Mucosa of rectum (tissue), 2 donors: ENCODE measurements around the gene C14orf119.

ENCODE experiments used
- H3K27ac ChIP-seq, 2 donors: one replicate each; pipeline ENCODE4 v1.7.0; 2013; ENCODE audit warnings: inconsistent platforms in 2 of 2, low read depth in 2 of 2, low read length in 2 of 2
- H3K27me3 ChIP-seq, 2 donors: one replicate each; pipeline ENCODE4 v1.7.0; 2013; ENCODE audit warnings: low read length in 2 of 2; ENCODE audit not compliant: control insufficient read depth in 2 of 2, insufficient read depth in 2 of 2
- H3K36me3 ChIP-seq, 2 donors: one replicate each; pipeline ENCODE4 v1.7.0; 2013; ENCODE audit warnings: low read length in 2 of 2; ENCODE audit not compliant: control insufficient read depth in 2 of 2, insufficient read depth in 2 of 2
- H3K4me1 ChIP-seq, 2 donors: one replicate each; pipeline ENCODE4 v1.7.0; 2013; ENCODE audit warnings: low read length in 2 of 2, mild to moderate bottlenecking in 1 of 2; ENCODE audit not compliant: control insufficient read depth in 2 of 2, insufficient read depth in 2 of 2
- H3K4me3 ChIP-seq, 2 donors: one replicate each; pipeline ENCODE4 v1.7.0; 2013; ENCODE audit warnings: low read length in 2 of 2
- H3K9ac ChIP-seq, 2 donors: one replicate each; pipeline ENCODE4 v1.7.0; 2013; ENCODE audit warnings: low read length in 2 of 2, low read depth in 1 of 2, mild to moderate bottlenecking in 1 of 2
- H3K9me3 ChIP-seq, 2 donors: one replicate each; pipeline ENCODE4 v1.7.0; 2013; ENCODE audit warnings: low read length in 2 of 2; ENCODE audit not compliant: control insufficient read depth in 2 of 2
- donor health status: healthy.
- donor health status: Normal muscosa, but diverticular disease.

C14orf119 gene

DNA sequence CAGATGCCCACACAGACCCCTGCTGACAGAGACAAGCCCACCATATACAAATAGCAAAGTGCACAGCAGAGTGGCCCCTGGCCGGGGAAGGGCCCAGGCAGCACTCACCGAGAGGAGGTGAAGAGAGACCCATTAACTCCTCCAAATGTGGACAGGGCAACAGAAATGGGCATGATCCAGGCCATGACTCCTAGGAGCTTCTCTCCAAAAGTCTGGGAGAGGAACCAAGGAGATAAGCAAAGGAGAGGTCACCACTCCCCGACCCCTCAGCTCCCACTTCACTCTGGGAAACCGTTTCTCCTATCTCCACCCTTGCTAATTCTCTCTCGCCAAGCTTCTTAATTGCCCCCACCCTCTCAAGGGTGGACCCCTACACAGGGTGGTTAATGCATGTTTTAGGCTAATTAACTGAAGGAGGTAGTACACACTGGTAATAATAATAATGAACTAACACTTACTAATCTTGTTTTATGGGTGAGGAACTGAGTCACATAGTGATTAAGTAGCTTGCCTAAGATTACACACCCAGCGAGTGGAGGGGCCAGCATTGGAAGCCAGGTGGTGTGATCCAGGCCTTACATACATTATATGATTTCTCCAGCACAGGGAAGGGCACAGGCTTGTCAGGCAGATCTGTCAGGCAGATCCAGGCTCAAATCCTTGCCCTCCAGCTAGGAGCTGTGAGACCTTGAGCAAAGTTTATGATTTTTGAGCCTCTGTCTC lies 42.7 kb downstream of the C14orf119 start:
- Histone ChIP-seq H3K27ac (no peak overlapping the region), H3K4me3 (no peak overlapping the region), H3K9me3 (no peaks in the 10 kb centered on the region), H3K4me1 (no peaks in the 10 kb centered on the region), H3K9ac (no peak overlapping the region), H3K27me3 (peaks cover 0 to under 1% of the 10 kb centered on the region in 2 donors), H3K36me3 (peaks cover 0 to 14% of the 10 kb centered on the region in 2 donors)

DNA sequence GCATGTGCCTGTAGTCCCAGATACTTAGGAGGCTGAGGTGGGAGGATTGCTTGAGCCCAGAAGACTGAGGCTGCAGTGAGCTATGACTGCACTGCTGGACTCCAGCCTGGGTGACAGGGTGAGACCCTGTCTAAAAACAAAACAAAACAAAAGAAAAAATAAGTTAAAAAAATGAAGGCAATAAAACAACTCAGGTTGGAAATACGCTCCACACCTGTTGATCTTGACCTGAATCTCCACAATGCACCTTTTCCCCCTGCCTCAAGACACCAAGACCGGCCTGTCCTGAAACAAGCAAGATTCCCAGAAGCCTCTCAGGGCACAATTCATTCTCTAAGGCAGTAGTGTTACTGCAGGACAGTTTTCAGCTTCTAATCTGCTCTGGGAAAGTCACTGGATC lies 44.6 kb downstream of the C14orf119 start:
- H3K27me3 ChIP-seq, result peaks cover 0 to 4% of the 10 kb centered on the region in 2 donors
- no peaks in the 10 kb centered on the region for H3K4me1 ChIP-seq
- H3K9me3 ChIP-seq, result no peaks in the 10 kb centered on the region
- H3K27ac ChIP-seq, result no peak overlapping the region
- no peak overlapping the region for H3K4me3 ChIP-seq
- no peak overlapping the region for H3K9ac ChIP-seq
- H3K36me3 ChIP-seq, result peaks cover 0 to 14% of the 10 kb centered on the region in 2 donors

DNA sequence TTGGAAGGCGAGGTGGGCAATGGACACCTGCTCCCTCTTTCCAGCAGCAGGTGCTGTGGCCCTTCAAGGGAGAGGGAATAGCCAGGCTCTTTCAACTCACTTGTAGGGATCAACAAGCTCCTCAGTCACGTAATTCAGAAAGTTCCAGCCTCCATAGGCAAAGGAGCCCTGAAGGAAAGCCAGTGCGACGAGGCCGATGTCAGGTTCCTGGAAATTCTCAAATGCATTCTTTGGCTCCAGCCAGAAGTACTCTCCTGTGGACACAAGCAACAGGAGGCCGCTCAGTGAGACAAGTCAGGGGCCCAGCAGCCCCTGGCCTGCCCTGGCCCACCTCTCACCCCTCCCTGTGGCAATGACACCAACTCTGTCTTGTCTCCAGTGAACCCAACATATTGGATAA lies 45.1 kb downstream of the C14orf119 start:
- peaks cover 0 to 14% of the 10 kb centered on the region in 2 donors for H3K36me3 ChIP-seq
- no peaks in the 10 kb centered on the region for H3K4me1 ChIP-seq
- H3K27ac ChIP-seq, result no peak overlapping the region

DNA sequence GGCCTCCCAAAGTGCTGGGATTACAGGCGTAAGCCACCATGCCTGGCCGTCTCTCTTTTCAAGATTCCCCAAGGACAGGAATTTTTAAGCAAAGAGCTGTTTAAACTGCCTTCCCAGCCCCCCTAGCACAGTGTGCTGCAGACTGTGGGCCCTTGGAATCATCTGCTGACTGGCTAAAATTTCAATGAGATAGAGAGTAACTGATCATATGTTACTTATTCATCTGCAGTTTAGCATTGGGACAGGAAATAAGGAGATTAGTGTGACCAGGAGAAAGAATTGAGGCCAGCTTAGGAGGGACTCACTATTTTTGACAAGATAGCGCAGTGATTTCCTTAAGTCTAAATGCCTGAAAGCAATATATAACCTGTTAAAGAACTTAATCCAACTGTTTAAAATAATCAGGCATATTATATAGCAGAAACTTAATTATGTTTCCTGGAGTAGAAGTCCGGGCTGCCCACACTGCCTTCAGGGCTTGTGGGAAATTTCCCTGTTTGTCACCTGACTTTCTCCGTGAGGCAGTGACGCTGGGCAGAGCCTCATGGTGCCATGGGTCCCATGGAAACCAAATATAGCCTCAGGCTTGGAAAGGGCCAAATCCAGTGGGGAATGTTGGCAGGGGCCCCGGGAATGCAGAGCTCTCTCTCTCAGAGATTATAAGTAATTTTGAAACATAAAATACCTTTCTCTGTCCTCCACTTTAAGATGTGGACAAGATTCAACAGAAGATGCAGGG lies 46.6 kb downstream of the C14orf119 start:
- Histone ChIP-seq H3K36me3 (peaks cover 0 to 4% of the 10 kb centered on the region in 2 donors), H3K4me3 (no peak overlapping the region), H3K9me3 (no peaks in the 10 kb centered on the region), H3K4me1 (no peaks in the 10 kb centered on the region), H3K27ac (no peak overlapping the region), H3K27me3 (peaks cover 0 to 4% of the 10 kb centered on the region in 2 donors), H3K9ac (no peak overlapping the region)

More for the DNA sequence above, 45.1 kb downstream of the C14orf119 start:
- no peak overlapping the region for H3K4me3 ChIP-seq
- no peak overlapping the region for H3K9ac ChIP-seq
- no peaks in the 10 kb centered on the region for H3K9me3 ChIP-seq
- peaks cover 0 to 4% of the 10 kb centered on the region in 2 donors for H3K27me3 ChIP-seq

DNA sequence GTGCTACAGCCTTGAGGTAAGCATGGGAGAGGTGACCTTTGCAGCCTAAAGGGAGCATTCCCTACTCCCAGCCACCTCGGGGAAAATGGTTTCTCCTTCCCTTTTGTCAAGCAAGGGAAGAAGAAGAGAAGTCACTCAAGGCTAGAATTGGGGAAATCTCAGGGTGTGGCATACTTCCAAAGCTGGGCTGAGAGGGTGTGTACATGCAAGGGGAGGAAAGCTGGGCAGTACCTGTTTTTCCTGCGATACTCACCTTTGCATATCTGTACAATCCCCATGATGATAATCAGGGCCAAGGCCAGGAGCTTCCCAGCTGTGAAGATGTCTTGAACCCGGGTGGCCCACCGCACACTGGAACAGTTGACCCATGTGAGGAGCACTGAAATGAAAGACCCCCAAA lies 47.5 kb downstream of the C14orf119 start:
- H3K9ac ChIP-seq, result no peak overlapping the region
- no peaks in the 10 kb centered on the region for H3K4me1 ChIP-seq
- H3K27ac ChIP-seq, result no peak overlapping the region

DNA sequence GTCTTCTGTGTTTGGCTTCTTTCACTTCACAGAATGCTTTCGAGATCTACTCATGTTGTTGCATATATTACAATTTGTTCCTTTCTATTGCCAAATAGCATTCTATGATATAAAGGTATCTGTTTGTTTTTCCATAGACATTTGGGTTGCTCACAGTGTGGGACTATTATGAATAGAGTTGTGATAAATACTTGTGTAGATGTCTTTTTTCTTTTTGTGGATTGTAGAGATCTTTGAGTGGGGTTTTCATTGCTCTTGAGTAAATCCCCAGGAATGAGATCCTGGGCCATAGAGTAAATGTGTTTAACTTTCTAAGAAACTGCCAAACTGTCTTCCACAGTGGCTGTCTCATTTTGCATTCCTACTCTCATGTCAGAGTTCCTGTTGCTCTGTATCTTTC lies 48.6 kb downstream of the C14orf119 start:
- Histone ChIP-seq H3K9ac (no peak overlapping the region), H3K4me1 (no peaks in the 10 kb centered on the region), H3K4me3 (no peak overlapping the region), H3K27me3 (peaks cover 0 to 4% of the 10 kb centered on the region in 2 donors), H3K36me3 (peaks cover 0 to 4% of the 10 kb centered on the region in 2 donors), H3K27ac (no peak overlapping the region), H3K9me3 (no peaks in the 10 kb centered on the region)

More for the DNA sequence above, 47.5 kb downstream of the C14orf119 start:
- Histone ChIP-seq H3K9me3 (no peaks in the 10 kb centered on the region), H3K4me3 (no peak overlapping the region), H3K27me3 (peaks cover 0 to 4% of the 10 kb centered on the region in 2 donors), H3K36me3 (peaks cover 0 to 4% of the 10 kb centered on the region in 2 donors)

DNA sequence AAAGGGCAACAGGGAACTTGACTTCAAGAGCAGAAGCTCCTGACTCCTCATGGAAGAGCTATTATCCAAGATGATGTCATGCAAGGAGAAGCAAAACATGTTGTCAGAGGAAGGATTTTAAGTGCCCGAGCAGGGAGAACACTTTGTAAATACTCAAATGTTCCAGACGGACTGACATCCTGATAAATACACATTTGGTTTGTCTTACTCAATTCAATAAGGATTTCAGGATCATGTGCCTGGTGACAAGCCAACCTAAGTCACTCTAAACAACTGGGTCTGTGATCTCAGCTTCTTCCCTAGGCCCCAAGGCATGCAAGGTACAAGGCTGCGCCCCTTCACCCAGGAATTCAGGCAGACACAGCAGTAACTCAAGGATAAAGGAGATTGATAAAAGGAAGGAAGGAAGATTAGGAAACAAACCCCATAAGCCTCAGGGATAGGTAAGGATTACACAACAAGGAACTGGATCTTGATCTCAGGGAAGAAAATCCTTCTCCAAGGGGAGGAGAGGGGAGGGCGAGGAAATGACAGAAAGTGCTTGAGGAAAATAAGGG lies 50.6 kb downstream of the C14orf119 start:
- Histone ChIP-seq H3K27me3 (peaks cover 0 to 4% of the 10 kb centered on the region in 2 donors), H3K4me1 (no peaks in the 10 kb centered on the region), H3K36me3 (no peaks in the 10 kb centered on the region), H3K9me3 (no peaks in the 10 kb centered on the region), H3K4me3 (no peak overlapping the region), H3K27ac (no peak overlapping the region), H3K9ac (no peak overlapping the region)

DNA sequence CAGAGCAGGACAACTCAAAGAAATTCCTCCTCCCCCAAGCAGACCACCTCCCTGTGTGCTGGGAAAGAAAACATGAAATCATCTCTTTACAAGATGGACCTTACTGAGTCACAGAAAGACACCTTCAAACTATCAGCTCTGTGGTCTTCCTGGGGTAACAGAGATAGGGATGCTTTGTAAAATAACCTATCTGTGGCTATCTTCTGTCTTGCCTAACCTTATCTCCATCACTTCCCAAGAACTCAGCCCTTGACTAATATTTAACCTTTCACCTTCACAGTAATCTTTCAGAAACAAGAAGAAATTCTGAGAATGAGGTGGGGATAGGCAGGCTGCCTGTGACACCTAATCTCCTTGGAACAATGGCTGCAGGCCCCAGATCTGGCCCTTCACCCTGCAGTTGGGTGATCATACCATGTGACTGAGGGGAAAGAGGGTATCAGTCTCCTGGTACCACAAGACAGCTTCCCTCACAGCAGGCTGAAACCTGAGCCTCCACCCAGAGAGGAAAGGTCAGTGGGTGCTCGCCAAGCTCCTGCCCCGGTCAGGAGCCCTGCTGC lies 51.1 kb downstream of the C14orf119 start:
- no peaks in the 10 kb centered on the region for H3K4me1 ChIP-seq
- no peak overlapping the region for H3K9ac ChIP-seq
- no peak overlapping the region for H3K27ac ChIP-seq

DNA sequence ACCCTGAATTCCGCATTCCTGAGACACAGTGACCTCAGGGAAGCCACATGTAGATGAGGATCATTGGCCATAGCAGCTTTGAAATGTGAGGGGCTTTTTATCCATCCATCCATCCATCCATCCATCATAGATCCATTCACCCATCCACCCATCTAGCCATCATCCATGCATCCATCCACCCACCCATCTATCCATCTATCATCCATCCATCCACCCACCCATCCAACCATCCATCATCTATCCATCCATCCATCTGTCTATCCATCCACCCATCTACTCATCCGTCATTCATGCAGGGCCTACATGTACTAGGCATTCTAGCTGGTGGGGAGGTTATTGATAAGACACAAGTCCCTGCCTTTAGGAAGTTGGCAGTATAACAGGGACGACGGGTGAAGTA lies 51.7 kb downstream of the C14orf119 start:
- Histone ChIP-seq H3K4me1 (no peaks in the 10 kb centered on the region), H3K27ac (no peak overlapping the region), H3K4me3 (no peak overlapping the region), H3K27me3 (peaks cover 0 to 4% of the 10 kb centered on the region in 2 donors), H3K9me3 (no peaks in the 10 kb centered on the region), H3K9ac (no peak overlapping the region), H3K36me3 (no peaks in the 10 kb centered on the region)

More for the DNA sequence above, 51.1 kb downstream of the C14orf119 start:
- Histone ChIP-seq H3K4me3 (no peak overlapping the region), H3K9me3 (no peaks in the 10 kb centered on the region), H3K27me3 (peaks cover 0 to 4% of the 10 kb centered on the region in 2 donors), H3K36me3 (no peaks in the 10 kb centered on the region)

DNA sequence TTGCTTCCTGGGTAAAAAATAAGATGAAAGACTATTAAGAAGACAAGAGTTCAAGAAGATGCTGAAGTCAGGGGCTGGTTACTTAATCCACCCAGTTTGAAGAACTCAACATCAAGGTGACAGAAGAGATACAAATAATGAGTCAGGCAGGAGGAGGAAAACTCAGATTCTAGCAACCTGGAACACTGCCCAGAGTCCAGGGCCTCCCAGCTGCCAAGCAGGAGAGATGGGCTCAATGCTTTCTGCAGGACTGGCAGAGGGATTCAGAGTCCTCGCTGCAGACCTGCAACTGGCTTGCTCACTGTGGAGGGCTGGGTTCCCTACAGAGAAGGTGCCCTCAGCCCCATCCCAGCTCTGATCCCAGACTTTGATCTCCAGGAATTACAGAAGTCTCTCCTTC lies 52.4 kb downstream of the C14orf119 start:
- Histone ChIP-seq H3K4me3 (no peak overlapping the region), H3K9ac (no peak overlapping the region), H3K36me3 (no peaks in the 10 kb centered on the region), H3K27ac (no peak overlapping the region), H3K9me3 (no peaks in the 10 kb centered on the region), H3K27me3 (peaks cover 0 to 4% of the 10 kb centered on the region in 2 donors), H3K4me1 (no peaks in the 10 kb centered on the region)
